ENCODE data around the gene KHDC4. TPM values are rescaled to one million over a fixed set of nuclear protein-coding genes. Genes with fewer than 3 reads are reported as not detected.

KHDC4 gene
- total RNA-seq, 1 donor from 2014 or later: 36.7 TPM

- TF ChIP-seq CTCF (conservative IDR thresholded peaks at IDR 0.05; ENCODE audit: low read depth, low read length): no peak
- DNase-seq (ENCODE audit: low read depth): no peak
- no peak overlapping the region for H3K4me3 ChIP-seq (ENCODE audit: low read depth, low read length)
These were observed 13.5 kb upstream of the KHDC4 start for GRCh38 chr1:155947741-155948140.

GRCh38 chr1:155947292-155947691, 13.1 kb upstream of the KHDC4 start:
- no peak for DNase-seq (ENCODE audit: low read depth)
- TF ChIP-seq CTCF (conservative IDR thresholded peaks at IDR 0.05; ENCODE audit: low read depth, low read length): no peak
- no peak overlapping the region for H3K4me3 ChIP-seq (ENCODE audit: low read depth, low read length)

GRCh38 chr1:155946633-155947219, 12.5 kb upstream of the KHDC4 start:
- no peak overlapping the region for H3K4me3 ChIP-seq (ENCODE audit: low read depth, low read length)
- no peak for TF ChIP-seq CTCF (conservative IDR thresholded peaks at IDR 0.05; ENCODE audit: low read depth, low read length)
- no peak for DNase-seq (ENCODE audit: low read depth)

- TF ChIP-seq CTCF (conservative IDR thresholded peaks at IDR 0.05; ENCODE audit: low read depth, low read length): no peak
- no peak for DNase-seq (ENCODE audit: low read depth)
- H3K4me3 ChIP-seq (ENCODE audit: low read depth, low read length): no peak overlapping the region
These were observed 10.2 kb upstream of the KHDC4 start for GRCh38 chr1:155944444-155944799.

GRCh38 chr1:155942578-155943141, 8.4 kb upstream of the KHDC4 start:
- DNase-seq (ENCODE audit: low read depth): no peak
- H3K4me3 ChIP-seq (ENCODE audit: low read depth, low read length): no peak overlapping the region

GRCh38 chr1:155941845-155942531, 7.8 kb upstream of the KHDC4 start:
- TF ChIP-seq CTCF (conservative IDR thresholded peaks at IDR 0.05; ENCODE audit: low read depth, low read length): no peak
- no peak for DNase-seq (ENCODE audit: low read depth)

More at GRCh38 chr1:155942578-155943141, 8.4 kb upstream of the KHDC4 start:
- TF ChIP-seq CTCF (conservative IDR thresholded peaks at IDR 0.05; ENCODE audit: low read depth, low read length): no peak

More at GRCh38 chr1:155941845-155942531, 7.8 kb upstream of the KHDC4 start:
- H3K4me3 ChIP-seq (ENCODE audit: low read depth, low read length): no peak overlapping the region

All from epithelial cell of proximal tubule (primary cell).